Stimulated activated effector memory CD8-positive, alpha-beta T cell treated with anti-CD3 and anti-CD28 coated beads, Interleukin-12 subunit alpha, Interleukin-12 subunit beta, amount 100 ng/mL, for 72 hours (primary cell): ENCODE data around the gene PTPRN2.

Experiments
- ATAC-seq: fragments of 150-1000 bp; cut with Tn5 transposase; 2 replicates; pipeline ENCODE4 v1.10.0; 2021
- DNase-seq, 2 donors: peaks; one replicate each; pipeline ENCODE4 v3.0.0; 2021 to 2022; ENCODE audit warnings: low spot score in 2 of 2
- H3K27ac Mint-ChIP-seq: one replicate; pipeline ENCODE4 v1.8.0; 2022; ENCODE audit warnings: mild to moderate bottlenecking, mixed read lengths
- H3K36me3 Mint-ChIP-seq: one replicate; pipeline ENCODE4 v1.8.0; 2022; ENCODE audit warnings: mild to moderate bottlenecking, mixed read lengths
- H3K4me1 Mint-ChIP-seq: one replicate; pipeline ENCODE4 v1.8.0; 2022; ENCODE audit warnings: mixed read lengths
- H3K4me3 Mint-ChIP-seq: one replicate; pipeline ENCODE4 v1.8.0; 2022; ENCODE audit warnings: mild to moderate bottlenecking, mixed read lengths
- H3K9me3 Mint-ChIP-seq: one replicate; pipeline ENCODE4 v1.8.0; 2022; ENCODE audit warnings: mixed read lengths

PTPRN2 gene

DNA sequence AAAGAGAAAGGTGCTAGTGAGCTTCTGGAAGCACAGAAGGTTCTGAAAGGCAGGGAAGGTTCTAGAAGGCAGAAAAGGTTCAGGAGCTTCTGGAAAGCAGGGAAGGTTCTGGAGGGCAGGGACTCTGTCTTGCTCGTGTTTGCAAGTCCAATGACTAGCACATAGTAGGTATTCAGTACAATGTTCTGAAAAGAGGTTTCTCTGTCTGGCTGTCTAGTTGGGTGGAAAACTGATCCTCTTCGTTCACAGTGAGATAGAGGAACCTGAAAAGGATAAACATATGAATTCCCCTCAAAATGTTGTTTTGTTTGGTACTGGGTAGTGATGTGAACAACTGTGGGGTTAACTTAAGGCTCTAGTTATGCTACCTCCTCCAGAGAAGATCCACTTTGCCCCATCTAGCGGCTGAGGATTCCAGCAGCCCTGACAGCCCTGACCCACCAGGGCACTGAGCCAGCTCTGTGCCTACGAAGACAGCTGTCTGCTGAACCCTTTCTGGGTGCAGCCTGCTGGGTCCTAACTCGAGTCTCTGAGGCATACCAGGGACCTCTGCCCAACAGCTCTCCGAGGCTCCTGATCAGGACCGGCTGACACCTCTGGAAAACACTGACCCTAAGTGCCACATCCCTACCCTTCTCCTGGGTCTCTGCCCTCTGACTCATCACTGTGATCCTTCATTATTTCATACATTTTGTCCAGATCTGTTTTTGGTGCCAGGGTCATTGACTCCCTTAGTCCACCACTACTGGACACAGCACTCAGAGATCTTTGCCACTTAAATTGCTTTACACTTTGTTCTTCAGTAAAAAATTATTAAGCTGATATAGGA lies 15.4 kb downstream of the PTPRN2 start:
- Mint-ChIP-seq H3K36me3 (no peaks in the 10 kb centered on the region), H3K9me3 (no peaks in the 10 kb centered on the region), H3K4me3 (no peak overlapping the region), H3K27ac (no peak overlapping the region), H3K4me1 (no peaks in the 10 kb centered on the region)
- ATAC-seq (peak; percentile 40), DNase-seq (no peak)

DNA sequence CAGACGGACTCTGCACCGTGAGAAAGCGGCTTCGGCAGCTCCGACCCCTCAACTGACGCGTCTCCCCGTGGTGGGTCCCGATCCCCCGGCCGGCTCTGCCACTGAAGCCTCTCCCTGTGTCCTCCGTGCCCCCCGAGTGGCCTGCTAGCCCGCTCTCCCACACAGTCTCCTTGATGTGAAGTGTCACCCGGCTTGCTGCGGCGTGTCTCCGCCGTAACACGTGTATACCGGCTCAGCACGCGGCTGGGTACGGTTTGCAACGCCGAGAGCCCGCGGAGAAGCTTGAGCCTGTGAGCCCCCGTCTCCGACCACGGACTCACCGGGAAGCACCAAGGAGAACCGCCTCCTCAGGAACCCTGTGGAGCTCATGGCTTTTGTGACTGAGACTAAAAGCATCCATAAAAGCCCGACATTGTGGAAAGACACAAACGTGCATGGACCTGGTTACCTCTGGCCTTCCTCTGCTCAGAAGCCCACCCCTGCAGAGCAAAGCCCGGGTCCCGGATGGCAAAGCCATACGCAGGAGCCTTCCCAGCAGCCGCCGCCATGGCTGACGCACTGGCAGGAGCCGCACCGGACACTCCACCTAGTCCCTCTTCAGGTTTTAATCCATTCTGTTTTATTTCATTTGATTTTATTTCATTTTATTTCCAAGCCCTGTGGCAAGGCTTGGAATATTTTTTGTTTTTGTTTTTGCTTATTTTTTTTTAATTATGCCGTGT lies 17.0 kb downstream of the PTPRN2 start:
- Mint-ChIP-seq H3K9me3 (no peaks in the 10 kb centered on the region), H3K4me3 (no peak overlapping the region), H3K27ac (no peak overlapping the region), H3K36me3 (no peaks in the 10 kb centered on the region), H3K4me1 (no peaks in the 10 kb centered on the region)
- DNase-seq (no peak), ATAC-seq (no peak)

DNA sequence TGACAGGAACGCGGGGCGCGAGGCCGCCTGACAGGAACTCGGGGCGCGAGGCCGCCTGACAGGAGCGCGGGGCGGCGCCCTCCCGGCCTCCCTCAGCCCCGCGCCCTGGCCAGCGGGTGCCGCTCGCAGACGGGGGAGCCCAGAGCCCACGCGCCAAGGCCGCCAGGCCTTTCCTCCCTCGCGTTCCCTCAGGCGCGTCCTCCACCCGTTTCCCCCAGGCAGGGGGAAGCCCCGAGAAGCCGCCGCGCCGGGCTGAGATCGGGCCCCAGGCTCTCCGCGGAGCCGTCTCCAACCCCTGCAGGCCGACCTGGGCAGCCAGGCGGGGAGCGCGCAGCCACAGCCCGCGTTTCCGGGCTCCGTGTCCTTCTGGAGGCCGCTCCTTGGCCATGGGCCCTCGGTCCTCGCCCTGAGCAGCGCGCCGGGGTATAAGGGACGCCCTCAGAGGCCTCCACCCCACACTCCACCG lies 17.7 kb downstream of the PTPRN2 start:
- DNase-seq (no peak), ATAC-seq (no peak)
- Mint-ChIP-seq H3K4me1 (no peaks in the 10 kb centered on the region), H3K36me3 (no peaks in the 10 kb centered on the region), H3K27ac (no peak overlapping the region), H3K9me3 (no peaks in the 10 kb centered on the region), H3K4me3 (no peak overlapping the region)

DNA sequence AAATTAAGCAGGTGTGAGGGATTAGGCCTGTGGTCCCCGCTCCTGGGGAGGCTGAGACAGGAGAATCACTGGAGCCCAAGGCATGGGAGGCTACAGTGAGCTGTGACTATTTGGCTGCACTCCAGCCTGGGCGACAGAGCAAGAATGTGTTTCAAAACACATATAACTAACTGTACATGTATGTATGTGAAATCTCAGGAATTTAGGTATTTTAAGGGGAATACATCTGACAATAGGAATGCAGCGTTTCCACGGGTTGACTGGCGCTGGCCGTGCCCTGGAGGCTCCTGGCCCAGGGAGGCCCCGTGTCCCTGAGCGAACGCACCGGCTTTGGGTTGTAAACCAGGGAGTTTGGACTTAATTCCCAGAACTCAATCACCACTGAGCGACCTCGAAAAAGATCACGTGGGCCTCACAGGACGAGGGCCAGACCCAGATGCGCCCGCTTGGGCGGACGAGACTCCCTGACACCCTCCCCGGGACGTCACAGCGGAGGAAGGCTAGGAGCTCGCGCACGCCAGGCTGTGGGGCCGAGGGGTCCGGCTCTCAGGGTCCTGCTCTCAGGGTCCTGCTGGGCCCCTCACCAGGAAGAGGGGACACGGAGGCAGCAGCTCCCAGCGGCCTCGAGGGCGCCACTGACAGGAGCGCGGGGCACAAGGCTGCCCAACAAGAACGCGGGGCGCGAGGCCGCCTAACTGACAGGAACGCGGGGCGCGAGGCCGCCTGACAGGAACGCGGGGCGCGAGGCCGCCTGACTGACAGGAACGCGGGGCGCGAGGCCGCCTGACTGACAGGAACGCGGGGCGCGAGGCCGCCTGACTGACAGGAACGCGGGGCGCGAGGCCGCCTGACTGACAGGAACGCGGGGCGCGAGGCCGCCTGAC lies 18.4 kb downstream of the PTPRN2 start:
- H3K27ac Mint-ChIP-seq = no peak overlapping the region
- no peaks in the 10 kb centered on the region for H3K4me1 Mint-ChIP-seq
- no peaks in the 10 kb centered on the region for H3K9me3 Mint-ChIP-seq
- ATAC-seq (no peak), DNase-seq (no peak)
- H3K36me3 Mint-ChIP-seq = no peaks in the 10 kb centered on the region
- H3K4me3 Mint-ChIP-seq = no peak overlapping the region

DNA sequence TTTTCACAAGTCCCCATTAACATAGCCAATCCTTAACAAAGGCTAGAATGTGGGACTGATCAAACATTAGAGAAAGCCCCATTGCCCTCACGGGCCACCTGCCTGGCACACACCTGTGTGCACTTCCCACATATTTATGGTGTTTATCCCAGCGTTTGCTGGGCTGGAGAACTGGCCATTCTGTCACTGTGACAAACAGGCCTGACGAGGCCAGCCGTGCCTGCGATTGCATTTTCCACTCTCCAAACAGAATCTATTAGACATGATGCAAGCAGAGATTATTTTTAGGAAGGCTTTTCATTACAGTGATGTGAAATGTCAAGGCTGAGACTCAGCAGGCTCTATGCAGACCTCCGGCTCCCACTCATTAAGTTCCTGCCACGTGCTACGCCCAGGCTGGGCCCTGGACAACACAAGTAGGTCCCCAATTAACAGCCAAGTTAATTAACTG lies 20.4 kb downstream of the PTPRN2 start:
- Mint-ChIP-seq H3K27ac (no peak overlapping the region), H3K4me3 (no peak overlapping the region), H3K9me3 (no peaks in the 10 kb centered on the region), H3K4me1 (no peaks in the 10 kb centered on the region), H3K36me3 (no peaks in the 10 kb centered on the region)
- DNase-seq = no peak
- ATAC-seq = no peak

- H3K4me1 Mint-ChIP-seq = no peaks in the 10 kb centered on the region
- ATAC-seq (no peak), DNase-seq (no peak)
- no peaks in the 10 kb centered on the region for H3K9me3 Mint-ChIP-seq
- no peak overlapping the region for H3K27ac Mint-ChIP-seq
- H3K4me3 Mint-ChIP-seq = no peak overlapping the region
- H3K36me3 Mint-ChIP-seq = no peaks in the 10 kb centered on the region
Measured at GRCh38 chr7:158564663-158565035, 23.0 kb downstream of the PTPRN2 start.

DNA sequence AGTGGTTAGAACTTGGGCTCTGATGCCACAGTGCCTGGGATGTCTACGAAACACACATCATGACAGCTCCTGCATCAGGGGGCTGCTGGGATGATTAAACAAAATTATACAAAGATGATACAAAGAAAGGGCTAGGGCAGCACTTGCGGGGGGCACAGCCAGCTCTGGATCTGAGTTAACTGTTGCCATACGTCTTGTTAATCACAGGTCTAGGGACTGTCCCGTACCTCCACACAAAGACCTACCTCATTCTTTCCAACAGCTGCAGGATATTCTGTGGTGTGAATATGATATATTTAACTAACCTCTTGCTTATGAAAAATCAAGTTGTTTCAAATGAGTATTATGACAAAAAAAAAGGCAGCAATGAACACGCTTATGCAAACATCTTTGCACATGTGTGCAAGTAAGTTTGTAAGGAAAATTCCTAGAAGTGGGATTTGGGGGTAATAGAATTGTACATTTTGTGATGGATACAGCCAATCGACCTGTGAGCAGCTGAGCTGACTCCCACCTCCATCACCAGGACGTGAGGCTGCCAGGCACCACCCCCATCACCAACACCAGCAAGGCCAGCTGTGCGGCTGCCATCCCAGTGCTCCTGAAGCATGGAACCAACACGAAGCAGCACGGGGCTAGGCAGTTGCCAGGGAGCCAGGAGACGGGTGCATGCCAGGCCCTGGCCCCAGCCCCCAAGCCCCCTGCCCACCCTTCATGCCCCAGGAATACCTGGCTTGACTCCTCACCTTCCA lies 23.5 kb downstream of the PTPRN2 start:
- H3K27ac Mint-ChIP-seq = no peak overlapping the region
- H3K36me3 Mint-ChIP-seq = no peaks in the 10 kb centered on the region
- DNase-seq (no peak), ATAC-seq (peak; percentile 53)
- no peaks in the 10 kb centered on the region for H3K9me3 Mint-ChIP-seq
- no peaks in the 10 kb centered on the region for H3K4me1 Mint-ChIP-seq
- H3K4me3 Mint-ChIP-seq = no peak overlapping the region

GRCh38 chr7:158563051-158563450 lies 24.6 kb downstream of the PTPRN2 start:
- Mint-ChIP-seq H3K36me3 (no peaks in the 10 kb centered on the region), H3K4me1 (no peaks in the 10 kb centered on the region), H3K9me3 (no peaks in the 10 kb centered on the region), H3K27ac (no peak overlapping the region), H3K4me3 (no peak overlapping the region)
- no peak for DNase-seq
- ATAC-seq = no peak

DNA sequence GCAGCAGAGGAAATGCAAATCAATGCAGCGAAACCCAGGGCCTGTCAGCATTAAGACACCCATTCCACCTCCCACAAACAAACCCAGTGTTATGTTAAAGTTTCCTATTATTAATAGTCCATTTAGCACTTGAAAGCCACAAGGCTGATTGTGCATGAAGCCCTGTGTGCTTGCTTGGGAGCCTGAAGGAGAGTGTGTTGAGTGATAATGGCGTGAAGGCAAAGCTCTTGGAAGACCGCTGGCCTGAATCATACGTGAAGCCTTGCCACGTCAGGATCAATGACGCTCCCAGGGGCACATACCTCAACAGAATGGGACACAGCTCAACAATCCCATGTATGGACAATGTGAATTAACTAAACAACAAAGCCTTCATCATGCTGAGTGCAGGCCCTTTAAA lies 25.1 kb downstream of the PTPRN2 start:
- Mint-ChIP-seq H3K9me3 (no peaks in the 10 kb centered on the region), H3K4me1 (no peaks in the 10 kb centered on the region), H3K4me3 (no peak overlapping the region), H3K36me3 (no peaks in the 10 kb centered on the region), H3K27ac (no peak overlapping the region)
- no peak for DNase-seq
- ATAC-seq = no peak

DNA sequence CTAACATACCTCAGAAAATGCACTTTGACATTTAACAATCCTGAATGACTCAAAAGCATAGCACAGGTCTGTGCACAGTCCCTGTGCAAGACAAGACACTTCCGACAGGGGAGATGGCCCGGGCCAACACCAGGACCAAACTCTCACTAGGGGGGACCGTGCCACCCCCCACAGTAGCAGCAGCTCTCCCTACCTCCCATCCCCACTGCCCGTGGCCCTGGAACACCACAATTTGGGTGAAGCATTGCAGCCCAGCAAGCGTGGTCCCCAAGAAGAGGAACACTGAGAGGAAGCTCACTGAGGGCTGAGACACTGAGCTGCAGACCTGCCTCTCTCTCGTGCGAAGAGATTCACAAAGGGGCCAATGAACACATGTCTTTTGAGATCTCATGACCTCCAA lies 26.0 kb downstream of the PTPRN2 start:
- Mint-ChIP-seq H3K4me3 (no peak overlapping the region), H3K4me1 (no peaks in the 10 kb centered on the region), H3K36me3 (no peaks in the 10 kb centered on the region), H3K27ac (no peak overlapping the region), H3K9me3 (no peaks in the 10 kb centered on the region)
- DNase-seq (no peak), ATAC-seq (no peak)

DNA sequence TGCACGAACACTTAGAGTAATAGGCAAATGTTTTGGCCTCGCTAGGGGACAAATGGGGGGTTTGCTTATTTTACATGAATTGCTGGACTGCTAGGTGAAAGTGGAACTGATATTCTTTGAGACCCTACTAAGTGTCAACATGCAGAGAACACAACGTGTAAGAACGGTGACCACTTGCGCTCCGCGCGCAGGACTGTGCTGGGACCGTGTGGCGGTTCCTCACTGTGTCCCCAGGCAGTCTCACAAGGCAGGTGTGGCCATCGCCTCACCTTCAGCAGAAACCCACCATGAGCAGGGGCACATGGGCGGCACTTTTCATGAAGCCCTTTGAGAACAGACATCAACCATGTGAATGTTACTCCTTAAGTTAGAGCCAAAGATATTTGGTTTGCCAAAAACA lies 27.2 kb downstream of the PTPRN2 start:
- no peak overlapping the region for H3K27ac Mint-ChIP-seq
- DNase-seq (no peak), ATAC-seq (no peak)
- no peaks in the 10 kb centered on the region for H3K36me3 Mint-ChIP-seq
- no peak overlapping the region for H3K4me3 Mint-ChIP-seq
- H3K4me1 Mint-ChIP-seq = no peaks in the 10 kb centered on the region
- peaks cover 3% of the 10 kb centered on the region for H3K9me3 Mint-ChIP-seq

DNA sequence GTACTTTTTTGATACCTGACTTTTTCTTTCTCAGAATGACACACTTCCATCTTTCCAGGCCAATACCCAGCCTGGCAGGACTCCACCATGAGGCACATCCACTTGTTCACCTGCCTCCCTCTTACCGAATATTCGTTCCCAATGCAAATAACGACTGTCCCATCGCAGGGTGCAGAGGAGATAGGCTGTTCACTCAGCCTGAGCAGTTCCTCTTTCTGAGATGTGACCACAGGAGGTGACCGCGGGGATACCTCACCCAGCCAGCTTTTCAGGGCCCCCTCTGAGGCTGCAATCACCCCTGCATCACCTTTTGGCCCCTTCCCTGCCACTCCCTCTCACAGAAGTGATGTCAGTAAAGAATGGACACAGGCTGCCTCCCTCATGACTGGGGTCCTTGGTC lies 28.3 kb downstream of the PTPRN2 start:
- no peak for DNase-seq
- H3K36me3 Mint-ChIP-seq = no peaks in the 10 kb centered on the region
- no peaks in the 10 kb centered on the region for H3K4me1 Mint-ChIP-seq
- no peak for ATAC-seq
- H3K9me3 Mint-ChIP-seq = peaks cover 3% of the 10 kb centered on the region
- no peak overlapping the region for H3K27ac Mint-ChIP-seq
- no peak overlapping the region for H3K4me3 Mint-ChIP-seq

GRCh38 chr7:158558816-158559215 lies 28.8 kb downstream of the PTPRN2 start:
- no peak for DNase-seq
- no peak overlapping the region for H3K27ac Mint-ChIP-seq
- ATAC-seq = no peak
- H3K4me3 Mint-ChIP-seq = no peak overlapping the region
- H3K36me3 Mint-ChIP-seq = no peaks in the 10 kb centered on the region
- H3K9me3 Mint-ChIP-seq = peaks cover 3% of the 10 kb centered on the region
- no peaks in the 10 kb centered on the region for H3K4me1 Mint-ChIP-seq

DNA sequence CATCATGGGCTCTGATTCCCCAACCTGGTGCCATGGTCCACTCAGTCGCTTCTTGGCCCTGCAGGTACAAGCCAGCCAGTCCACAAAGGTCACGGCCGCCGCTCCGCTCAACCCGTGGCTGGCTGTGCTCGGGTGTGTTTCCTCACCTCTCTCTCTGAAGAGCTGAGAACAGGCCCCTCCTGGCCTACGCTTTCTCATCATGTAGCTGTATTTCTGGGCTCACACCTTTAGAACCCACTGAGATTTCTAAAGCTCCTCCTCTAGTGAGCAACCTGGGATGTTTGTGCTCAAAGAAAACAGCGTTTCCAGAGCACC lies 30.2 kb downstream of the PTPRN2 start:
- H3K36me3 Mint-ChIP-seq = no peaks in the 10 kb centered on the region
- DNase-seq = no peak
- no peak for ATAC-seq
- H3K4me3 Mint-ChIP-seq = no peak overlapping the region
- H3K27ac Mint-ChIP-seq = no peak overlapping the region
- no peaks in the 10 kb centered on the region for H3K4me1 Mint-ChIP-seq
- H3K9me3 Mint-ChIP-seq = peaks cover 3% of the 10 kb centered on the region
